A204.1 (cell line): ENCODE measurements around the gene YTHDC2.

ENCODE experiments used
- FAIRE-seq: peaks from 2 replicates; lab custom pipeline; 2012; peaks lifted over from hg19 to GRCh38; lab: Jason Lieb, UNC

YTHDC2 gene

DNA sequence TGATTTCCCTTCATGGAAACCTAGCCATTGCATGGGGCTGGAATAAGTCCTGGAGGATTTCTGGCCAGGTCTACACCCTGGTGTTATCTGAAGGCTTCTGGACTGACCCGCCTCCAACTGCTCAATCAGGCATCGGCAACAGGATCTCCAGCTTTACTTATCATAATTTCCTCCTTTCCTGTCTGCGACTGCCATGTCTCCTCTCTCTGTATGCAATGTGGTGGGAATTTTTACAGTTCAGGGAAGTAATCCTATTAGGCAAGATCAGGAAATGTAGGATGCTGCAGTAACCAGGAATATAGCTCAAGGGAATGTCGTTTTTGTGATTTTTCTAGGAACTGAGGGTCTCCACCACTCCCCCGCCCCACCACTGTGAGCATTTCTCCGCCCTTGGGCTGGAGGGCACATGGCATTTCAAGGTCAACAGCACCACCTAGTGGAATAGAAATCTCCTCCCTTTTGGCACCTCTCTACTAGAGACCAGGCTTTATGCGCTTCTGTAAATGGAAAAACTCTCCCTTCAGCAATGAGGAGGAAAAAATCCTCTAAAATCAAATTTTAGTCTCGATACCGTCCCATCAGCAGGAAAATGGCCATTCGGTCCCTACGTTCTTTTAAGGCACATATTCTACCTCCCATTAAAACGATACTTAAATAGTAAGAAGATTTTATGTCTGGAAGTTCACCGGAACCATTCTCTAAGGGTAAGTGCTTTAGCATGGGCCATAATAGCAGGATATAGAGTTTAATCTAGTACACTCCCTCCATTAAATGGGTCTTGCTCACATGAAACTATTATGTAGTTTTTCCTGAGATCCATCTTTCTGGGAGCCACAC lies 93.0 kb downstream of the YTHDC2 start:
- no peak for FAIRE-seq

DNA sequence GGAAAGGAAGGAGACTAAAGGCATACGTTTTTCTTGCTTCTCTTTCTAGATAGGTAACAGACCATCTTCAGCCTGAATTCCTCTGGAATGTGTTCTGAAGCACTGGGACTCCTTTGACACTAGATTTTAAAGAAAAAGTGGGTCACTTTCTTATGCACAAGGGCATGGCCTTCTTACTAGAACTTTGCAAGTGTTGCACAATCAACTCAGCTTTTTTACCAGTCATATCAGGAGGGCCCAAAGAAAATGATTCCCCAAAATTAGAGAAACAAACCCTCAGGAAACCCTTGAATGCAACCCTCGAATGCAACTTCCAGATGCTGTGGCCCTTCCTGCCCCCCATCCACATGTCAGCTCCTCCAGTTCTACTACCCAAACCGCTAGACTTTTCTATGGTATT lies 93.9 kb downstream of the YTHDC2 start:
- FAIRE-seq = no peak

GRCh38 chr5:113608113-113608596 lies 94.7 kb downstream of the YTHDC2 start:
- no peak for FAIRE-seq

DNA sequence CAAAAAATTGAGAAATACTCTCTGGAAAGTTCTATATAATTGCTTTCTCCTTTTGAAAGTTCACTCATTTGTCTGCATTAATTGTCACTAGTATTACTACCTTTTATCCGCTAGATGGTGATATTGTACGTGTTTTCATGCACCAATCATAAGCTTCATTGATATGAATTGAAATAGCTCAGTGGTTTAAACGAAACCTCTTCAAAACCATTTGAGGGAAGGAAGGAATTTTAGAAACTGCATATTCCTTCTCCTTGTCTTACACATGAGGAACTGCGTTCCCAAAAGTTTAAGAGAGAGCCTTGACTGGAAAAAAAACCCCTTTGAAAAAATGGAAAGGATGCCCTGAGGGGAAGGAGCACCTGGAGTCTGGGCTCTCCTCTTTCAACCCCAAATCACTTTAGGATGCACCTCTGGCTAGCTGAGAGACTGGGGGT lies 98.6 kb downstream of the YTHDC2 start:
- FAIRE-seq = peak; percentile 95

DNA sequence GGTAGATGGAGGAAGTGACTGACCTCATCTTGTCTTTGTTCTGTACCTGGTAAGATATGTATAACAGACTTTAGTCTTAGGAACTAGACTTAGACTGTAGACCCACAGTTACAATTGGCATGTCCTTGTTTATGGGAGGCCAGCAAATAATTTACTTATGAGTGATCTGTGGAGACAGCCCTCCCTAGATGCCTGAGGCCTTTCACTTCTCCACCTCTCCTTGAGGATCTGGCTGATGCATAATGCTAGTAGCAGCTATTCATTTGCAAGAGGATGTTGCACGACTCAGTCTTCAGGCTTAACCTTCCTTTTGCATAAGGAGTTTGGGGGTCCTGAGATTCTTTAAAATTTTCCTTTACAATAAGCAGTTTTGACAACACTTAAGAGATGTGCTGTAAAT lies 100.7 kb downstream of the YTHDC2 start:
- FAIRE-seq = no peak

- FAIRE-seq = no peak
Measured at GRCh38 chr5:113615708-113616107, 102.2 kb downstream of the YTHDC2 start.

GRCh38 chr5:113617191-113617796 lies 103.8 kb downstream of the YTHDC2 start:
- no peak for FAIRE-seq

DNA sequence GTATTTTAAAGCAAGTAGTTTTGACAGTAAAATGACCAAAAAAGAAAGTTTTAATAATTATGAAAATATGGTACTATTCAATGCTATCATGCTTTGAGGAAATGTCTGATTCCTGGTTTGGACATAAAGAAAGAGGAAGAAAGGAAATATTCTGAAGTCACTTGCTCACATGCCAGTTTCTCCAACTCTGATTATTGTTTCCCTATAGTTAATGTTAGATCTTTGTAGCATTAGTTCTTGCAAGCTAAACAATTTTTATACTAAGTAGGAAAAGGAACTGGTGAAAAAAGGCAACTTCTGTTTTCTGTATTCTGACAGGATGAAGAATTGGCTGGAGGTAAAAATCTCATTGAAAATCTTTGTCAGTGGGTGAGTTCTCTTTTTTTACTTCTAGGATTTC lies 119.5 kb downstream of the YTHDC2 start:
- FAIRE-seq = no peak

DNA sequence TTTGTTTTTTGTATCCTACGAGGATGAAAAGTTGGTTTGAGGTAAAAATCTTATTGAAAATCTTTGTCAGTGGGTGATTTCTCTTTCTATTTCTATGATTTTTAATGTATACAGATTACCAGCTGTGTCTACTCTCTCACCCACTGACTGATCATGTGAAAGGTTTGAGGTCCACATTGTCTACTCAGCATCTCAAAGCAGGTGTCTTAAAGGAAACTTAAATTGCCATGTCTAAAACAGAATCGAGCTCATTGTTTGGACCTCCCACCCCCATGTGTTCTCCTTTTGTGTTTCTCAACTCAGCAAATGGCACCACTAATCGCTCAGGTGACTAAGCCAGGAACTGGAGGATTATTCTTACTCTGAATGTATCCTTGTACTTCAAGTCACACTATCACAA lies 121.5 kb downstream of the YTHDC2 start:
- no peak for FAIRE-seq

DNA sequence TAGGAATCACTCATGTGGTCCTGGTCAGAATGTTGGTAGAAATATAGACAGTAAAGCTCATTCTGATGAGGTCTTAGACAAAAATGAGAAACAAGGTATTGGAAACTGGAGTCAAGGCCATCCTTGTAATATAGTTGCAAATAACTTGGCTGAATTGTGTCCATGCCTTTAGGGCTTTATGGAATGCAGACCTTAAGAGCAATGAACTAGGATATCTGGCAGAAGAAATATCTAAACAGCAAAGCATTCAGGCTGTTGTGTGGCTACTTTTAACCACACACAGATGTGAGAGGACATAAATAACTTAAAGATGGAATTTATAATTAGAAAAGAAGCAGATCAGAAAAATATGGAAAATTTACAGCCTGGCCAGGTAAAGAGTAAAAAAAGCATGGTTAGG lies 128.2 kb downstream of the YTHDC2 start:
- no peak for FAIRE-seq
